Measurements from ENCODE around the gene DQX1.
A peak's percentile ranks its signal among the peaks of the same experiment; 100 is the strongest.
"Not testable (repeated sequence)": the region's sequence is repeated elsewhere in the genome, so short reads cannot be mapped to it uniquely, and the experiment has no call there.

DQX1 gene

GRCh38 chr2:74562126-74562775 is 36.2 kb upstream of the DQX1 start:
- Histone ChIP-seq H3K27ac (ENCODE audit: extremely low read depth, low read depth, low read length) (no peak overlapping the region), H3K4me3 (ENCODE audit: low read depth, low read length) (no peak overlapping the region), H3K36me3 (ENCODE audit: control insufficient read depth in 2 of 2, insufficient read depth in 1 of 2, low read length in 2 of 2) (no peaks in the 10 kb centered on the region), H3K4me1 (ENCODE audit: control insufficient read depth, insufficient read depth, low read length) (no peaks in the 10 kb centered on the region), H3K9me3 (ENCODE audit: control insufficient read depth, insufficient read depth, low read depth, low read length) (no peaks in the 10 kb centered on the region)
- CTCF ChIA-PET = no interaction called here
- POLR2A ChIA-PET = no interaction called here
- TF ChIP-seq ZBTB17 (tag by site-specific recombination; IDR thresholded peaks at IDR 0.05) = 0 out of 2 replicates have a peak, but pooled peaks have one; percentile 5
- no peak for TF ChIP-seq HIC1 (tag by site-specific recombination; IDR thresholded peaks at IDR 0.05)

DNA sequence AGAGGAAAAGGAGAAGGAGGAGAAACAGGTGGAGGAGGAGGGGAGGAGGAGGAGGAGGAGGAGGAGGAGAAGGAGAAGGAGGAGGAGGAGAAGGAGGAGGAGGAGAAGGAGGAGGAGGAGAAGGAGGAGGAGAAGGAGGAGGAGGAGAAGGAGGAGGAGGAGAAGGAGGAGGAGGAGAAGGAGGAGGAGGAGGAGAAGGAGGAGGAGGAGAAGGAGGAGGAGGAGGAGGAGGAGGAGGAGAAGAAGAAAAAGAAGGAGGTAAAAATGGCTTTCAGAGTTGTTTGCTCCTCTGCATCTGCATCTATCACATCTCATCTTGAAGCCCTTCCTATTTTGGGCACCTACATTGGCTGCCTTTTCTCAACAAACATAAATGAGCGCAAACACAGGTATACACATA is 35.0 kb upstream of the DQX1 start:
- H3K4me3 ChIP-seq (ENCODE audit: low read depth, low read length); H3K36me3 ChIP-seq (ENCODE audit: control insufficient read depth in 2 of 2, insufficient read depth in 1 of 2, low read length in 2 of 2); H3K9me3 ChIP-seq (ENCODE audit: control insufficient read depth, insufficient read depth, low read depth, low read length); CTCF ChIA-PET; H3K4me1 ChIP-seq (ENCODE audit: control insufficient read depth, insufficient read depth, low read length); H3K27ac ChIP-seq (ENCODE audit: extremely low read depth, low read depth, low read length): not testable (repeated sequence)
- TF ChIP-seq EGR2 (tag by site-specific recombination; IDR thresholded peaks at IDR 0.05; ENCODE audit: low read depth) (peak; percentile 39; the same call in 1 of the 2 replicates), ZFHX2 (tag by site-specific recombination; conservative IDR thresholded peaks at IDR 0.05) (peak; percentile 19; the same call in 1 of the 2 replicates)
- POLR2A ChIA-PET = interaction anchor here (0.7 kb wide), 1 partner anchor 18 kb away, joined by 3 read pairs; no protein-coding TSS in a partner anchor

DNA sequence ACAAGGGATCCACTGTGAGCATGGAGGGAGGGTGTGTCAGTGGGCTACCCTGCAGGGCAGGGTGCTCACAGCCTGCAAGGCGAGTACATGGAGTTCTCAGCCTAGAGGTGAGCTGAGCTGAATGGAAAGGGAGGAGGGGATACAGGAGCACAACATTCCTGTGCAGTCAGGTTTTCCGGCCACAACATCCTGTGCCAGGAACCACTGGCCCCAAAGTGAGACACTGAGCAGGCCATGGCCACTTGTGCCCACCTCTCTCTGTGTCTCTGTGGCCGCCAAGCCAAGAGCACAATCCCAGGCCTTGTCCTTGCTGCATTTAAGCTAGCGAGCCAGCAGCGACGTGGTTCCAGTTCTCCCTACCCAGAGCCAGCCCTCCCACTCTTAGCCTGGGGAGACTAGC is 34.6 kb upstream of the DQX1 start:
- no peaks in the 10 kb centered on the region for H3K4me1 ChIP-seq (ENCODE audit: control insufficient read depth, insufficient read depth, low read length)

More for the DNA sequence above, 34.6 kb upstream of the DQX1 start:
- no peaks in the 10 kb centered on the region for H3K9me3 ChIP-seq (ENCODE audit: control insufficient read depth, insufficient read depth, low read depth, low read length)
- peaks cover 0 to 3% of the 10 kb centered on the region in 2 experiments; a peak in 1 of 3 replicates for H3K36me3 ChIP-seq (ENCODE audit: control insufficient read depth in 2 of 2, insufficient read depth in 1 of 2, low read length in 2 of 2)
- ChIA-PET POLR2A (interaction anchor here (0.7 kb wide), 1 partner anchor 18 kb away, joined by 3 read pairs; no protein-coding TSS in a partner anchor), CTCF (no interaction called here)
- H3K4me3 ChIP-seq (ENCODE audit: low read depth, low read length) = no peak overlapping the region
- no peak overlapping the region for H3K27ac ChIP-seq (ENCODE audit: extremely low read depth, low read depth, low read length)
- TF ChIP-seq ZNF76 (tag by site-specific recombination; IDR thresholded peaks at IDR 0.05; ENCODE audit: borderline replicate concordance, low read depth) (no peak), SALL2 (tag by site-specific recombination; IDR thresholded peaks at IDR 0.05; ENCODE audit: borderline replicate concordance) (no peak), RBAK (tag by site-specific recombination; IDR thresholded peaks at IDR 0.05) (no peak), ZNF223 (tag by site-specific recombination; IDR thresholded peaks at IDR 0.05) (no peak), ZNF155 (tag by site-specific recombination; IDR thresholded peaks at IDR 0.05) (no peak), OSR2 (tag by site-specific recombination; IDR thresholded peaks at IDR 0.05) (no peak), ZNF660 (tag by site-specific recombination; IDR thresholded peaks at IDR 0.05) (no peak), ZNF473 (tag by site-specific recombination; IDR thresholded peaks at IDR 0.05) (no peak), ZNF404 (tag by site-specific recombination; IDR thresholded peaks at IDR 0.05) (no peak), ZNF510 (tag by site-specific recombination; IDR thresholded peaks at IDR 0.05; ENCODE audit: insufficient replicate concordance) (no peak), ZBTB17 (tag by site-specific recombination; IDR thresholded peaks at IDR 0.05) (no peak)
- TF ChIP-seq, protein P1, sequence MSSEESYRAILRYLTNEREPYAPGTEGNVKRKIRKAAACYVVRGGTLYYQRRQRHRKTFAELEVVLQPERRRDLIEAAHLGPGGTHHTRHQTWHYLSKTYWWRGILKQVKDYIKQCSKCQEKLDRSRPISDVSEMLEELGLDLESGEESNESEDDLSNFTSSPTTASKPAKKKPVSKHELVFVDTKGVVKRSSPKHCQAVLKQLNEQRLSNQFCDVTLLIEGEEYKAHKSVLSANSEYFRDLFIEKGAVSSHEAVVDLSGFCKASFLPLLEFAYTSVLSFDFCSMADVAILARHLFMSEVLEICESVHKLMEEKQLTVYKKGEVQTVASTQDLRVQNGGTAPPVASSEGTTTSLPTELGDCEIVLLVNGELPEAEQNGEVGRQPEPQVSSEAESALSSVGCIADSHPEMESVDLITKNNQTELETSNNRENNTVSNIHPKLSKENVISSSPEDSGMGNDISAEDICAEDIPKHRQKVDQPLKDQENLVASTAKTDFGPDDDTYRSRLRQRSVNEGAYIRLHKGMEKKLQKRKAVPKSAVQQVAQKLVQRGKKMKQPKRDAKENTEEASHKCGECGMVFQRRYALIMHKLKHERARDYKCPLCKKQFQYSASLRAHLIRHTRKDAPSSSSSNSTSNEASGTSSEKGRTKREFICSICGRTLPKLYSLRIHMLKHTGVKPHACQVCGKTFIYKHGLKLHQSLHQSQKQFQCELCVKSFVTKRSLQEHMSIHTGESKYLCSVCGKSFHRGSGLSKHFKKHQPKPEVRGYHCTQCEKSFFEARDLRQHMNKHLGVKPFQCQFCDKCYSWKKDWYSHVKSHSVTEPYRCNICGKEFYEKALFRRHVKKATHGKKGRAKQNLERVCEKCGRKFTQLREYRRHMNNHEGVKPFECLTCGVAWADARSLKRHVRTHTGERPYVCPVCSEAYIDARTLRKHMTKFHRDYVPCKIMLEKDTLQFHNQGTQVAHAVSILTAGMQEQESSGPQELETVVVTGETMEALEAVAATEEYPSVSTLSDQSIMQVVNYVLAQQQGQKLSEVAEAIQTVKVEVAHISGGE (tag by site-specific recombination; conservative IDR thresholded peaks at IDR 0.05; ENCODE audit: low read depth) = no peak
- TF ChIP-seq, protein P2, sequence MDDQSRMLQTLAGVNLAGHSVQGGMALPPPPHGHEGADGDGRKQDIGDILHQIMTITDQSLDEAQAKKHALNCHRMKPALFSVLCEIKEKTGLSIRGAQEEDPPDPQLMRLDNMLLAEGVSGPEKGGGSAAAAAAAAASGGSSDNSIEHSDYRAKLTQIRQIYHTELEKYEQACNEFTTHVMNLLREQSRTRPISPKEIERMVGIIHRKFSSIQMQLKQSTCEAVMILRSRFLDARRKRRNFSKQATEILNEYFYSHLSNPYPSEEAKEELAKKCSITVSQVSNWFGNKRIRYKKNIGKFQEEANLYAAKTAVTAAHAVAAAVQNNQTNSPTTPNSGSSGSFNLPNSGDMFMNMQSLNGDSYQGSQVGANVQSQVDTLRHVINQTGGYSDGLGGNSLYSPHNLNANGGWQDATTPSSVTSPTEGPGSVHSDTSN (CRISPR knock-in tag; IDR thresholded peaks at IDR 0.05) = no peak
